ENCODE results near the gene ME1.

- no peak for TF ChIP-seq CTCF (IDR thresholded peaks at IDR 0.05)
- no peak for TF ChIP-seq TP53 (CRISPR knock-in tag; IDR thresholded peaks at IDR 0.05)
- no peak for TF ChIP-seq CBX2 (IDR thresholded peaks at IDR 0.05; ENCODE audit: borderline replicate concordance, low read depth)
- no peak for TF ChIP-seq ESRRA (IDR thresholded peaks at IDR 0.05; ENCODE audit: borderline replicate concordance, low read length)
- no peak for TF ChIP-seq POLR2A (IDR thresholded peaks at IDR 0.05; ENCODE audit: low read length)
- TF ChIP-seq RCOR1 (IDR thresholded peaks at IDR 0.05; ENCODE audit: low read depth, low read length): no peak
- TF ChIP-seq MYC (IDR thresholded peaks at IDR 0.05; ENCODE audit: borderline replicate concordance, low read length): no peak
- TF ChIP-seq SREBF2 (IDR thresholded peaks at IDR 0.05): no peak
- TF ChIP-seq REST (IDR thresholded peaks at IDR 0.05): no peak
These were observed 204.3 kb downstream of the ME1 start for GRCh38 chr6:83226517-83226916.
